Tongue (tissue), 2 donors: ENCODE data around the gene STX12. TPM values are rescaled to one million over a fixed set of nuclear protein-coding genes. Genes with fewer than 3 reads are reported as not detected.
"Not testable (repeated sequence)": the region's sequence is repeated elsewhere in the genome, so short reads cannot be mapped to it uniquely, and the experiment has no call there.

ENCODE experiments used
- DNase-seq: peaks from one replicate; pipeline ENCODE4 v3.0.0-alpha.2; 2015
- total RNA-seq: library from RNA; depleted of rRNA; stranded (reverse); fragments of >200 nt; gene quantifications from one replicate; pipeline ENCODE4 v1.2.3, GENCODE V29; 2014

The STX12 gene
- total RNA-seq, 1 donor from 2014 or later: 45.0 TPM

DNA sequence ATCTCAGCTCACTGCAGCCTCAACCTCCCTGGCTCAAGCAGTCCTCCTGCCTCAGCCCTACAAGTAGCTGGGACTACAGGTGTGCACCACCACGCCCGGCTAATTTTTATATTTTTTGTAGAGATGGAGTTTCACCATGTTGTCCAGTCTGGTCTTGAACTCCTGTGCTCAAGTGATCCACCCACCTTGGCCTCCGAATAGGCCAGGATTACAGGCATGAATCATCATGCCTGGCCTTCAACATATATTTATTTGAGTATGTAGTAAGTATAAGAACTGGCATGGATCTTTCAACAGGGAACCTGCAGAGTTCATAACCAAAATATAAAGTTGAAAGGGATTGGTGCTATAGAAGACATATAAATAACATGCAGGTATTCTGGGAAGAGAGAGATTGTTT, 2.3 kb downstream of the STX12 start:
- not testable (repeated sequence) for DNase-seq

DNA sequence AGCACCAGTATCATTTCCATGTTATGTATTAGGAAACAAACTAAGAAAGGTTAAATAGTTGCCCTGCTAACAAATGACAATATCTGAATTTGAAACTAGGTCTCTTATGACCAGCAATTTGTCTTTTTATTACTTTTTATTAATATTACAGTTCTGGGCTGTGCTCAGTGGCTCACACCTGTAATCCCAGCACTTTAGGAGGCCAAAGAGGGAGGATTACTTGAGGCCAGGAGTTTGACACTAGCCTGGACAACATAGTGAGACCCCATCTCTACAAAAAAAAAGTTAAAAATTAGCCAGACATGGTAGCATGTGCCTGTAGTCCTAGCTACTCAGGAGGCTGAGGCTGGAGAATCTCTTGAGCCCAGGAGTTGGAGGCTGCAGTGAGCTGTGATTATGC, 3.3 kb downstream of the STX12 start:
- not testable (repeated sequence) for DNase-seq

GRCh38 chr1:27778056-27778455, 5.0 kb downstream of the STX12 start:
- no peak for DNase-seq

GRCh38 chr1:27779122-27779521, 6.1 kb downstream of the STX12 start:
- DNase-seq: no peak

DNA sequence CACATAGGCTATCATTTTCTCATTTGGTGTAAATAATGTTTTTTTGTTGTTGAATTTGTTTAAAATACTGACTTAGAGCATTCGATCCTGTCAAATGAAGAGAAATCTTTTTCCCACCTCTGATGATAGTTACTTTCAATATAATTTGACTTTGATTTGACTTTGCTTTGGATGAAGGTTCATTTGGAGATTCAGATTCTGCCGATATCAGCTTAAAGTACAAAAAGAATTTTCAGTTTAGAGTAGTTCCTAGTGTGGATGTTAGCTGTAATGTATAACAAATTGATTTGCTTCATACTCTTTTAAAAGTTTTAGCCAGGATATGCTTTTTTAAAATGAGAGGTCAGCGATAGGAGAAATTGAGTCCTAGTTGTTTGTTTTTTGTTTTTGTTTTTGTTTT, 9.9 kb downstream of the STX12 start:
- DNase-seq: no peak

- no peak for DNase-seq
These were observed 11.7 kb downstream of the STX12 start for GRCh38 chr1:27784700-27785099.

DNA sequence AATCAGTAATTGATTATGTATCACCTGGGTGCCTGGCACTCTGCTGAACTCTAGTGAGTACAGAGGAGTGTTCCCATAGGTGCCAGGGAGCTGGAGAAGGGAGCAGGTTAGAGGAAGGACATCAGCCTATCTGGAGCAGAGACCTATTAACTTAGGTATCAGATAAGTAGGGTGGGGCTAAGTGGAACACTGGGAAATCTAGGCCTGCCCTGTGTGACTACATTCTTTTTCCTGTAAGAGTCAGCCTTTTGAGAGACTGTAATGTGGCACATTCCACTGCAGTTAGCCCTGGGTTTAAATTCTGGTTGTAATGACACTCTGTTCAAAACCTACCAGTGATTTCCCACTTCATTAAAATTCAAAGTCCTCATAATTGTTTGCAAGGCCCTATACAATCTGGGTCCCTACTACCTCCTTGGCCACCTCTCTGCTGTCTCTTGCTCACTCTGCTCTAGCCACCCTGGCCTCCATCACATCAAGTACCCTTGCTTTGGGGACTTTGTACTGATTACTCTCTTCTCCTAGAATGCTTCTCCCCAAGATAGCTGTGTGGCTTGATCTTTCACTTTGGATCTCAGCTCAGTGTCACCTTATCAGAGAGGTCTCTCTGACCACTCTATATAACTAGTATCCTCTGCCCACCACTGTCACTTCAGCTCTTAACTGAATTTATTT, 12.9 kb downstream of the STX12 start:
- no peak for DNase-seq

GRCh38 chr1:27787895-27788294, 14.9 kb downstream of the STX12 start:
- DNase-seq: peak; percentile 8

DNA sequence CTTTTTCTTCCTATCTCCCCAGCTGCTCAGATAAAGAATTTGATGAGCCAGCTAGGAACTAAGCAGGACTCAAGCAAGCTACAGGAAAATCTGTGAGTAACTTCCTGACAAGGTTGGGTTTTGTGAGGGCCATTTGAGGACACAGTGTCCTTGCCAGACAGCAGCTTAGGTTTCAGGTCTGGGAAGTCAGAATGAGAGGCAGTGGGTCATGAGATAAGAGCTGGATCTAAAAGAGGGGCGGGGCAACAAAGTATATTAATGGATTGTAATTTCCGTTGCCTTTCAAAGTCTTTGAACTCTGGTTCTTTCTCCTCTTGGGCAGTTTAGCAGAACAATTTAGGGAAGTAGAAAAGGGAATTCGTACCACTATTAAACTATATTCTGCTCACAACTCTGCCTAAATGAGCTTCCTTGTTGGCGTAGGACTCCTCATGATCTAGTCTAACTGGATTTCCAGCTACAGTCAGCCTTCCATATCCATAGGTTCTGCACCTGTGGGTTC, 16.6 kb downstream of the STX12 start:
- no peak for DNase-seq

- DNase-seq: not testable (repeated sequence)
These were observed 17.3 kb downstream of the STX12 start for GRCh38 chr1:27790270-27790669.

DNA sequence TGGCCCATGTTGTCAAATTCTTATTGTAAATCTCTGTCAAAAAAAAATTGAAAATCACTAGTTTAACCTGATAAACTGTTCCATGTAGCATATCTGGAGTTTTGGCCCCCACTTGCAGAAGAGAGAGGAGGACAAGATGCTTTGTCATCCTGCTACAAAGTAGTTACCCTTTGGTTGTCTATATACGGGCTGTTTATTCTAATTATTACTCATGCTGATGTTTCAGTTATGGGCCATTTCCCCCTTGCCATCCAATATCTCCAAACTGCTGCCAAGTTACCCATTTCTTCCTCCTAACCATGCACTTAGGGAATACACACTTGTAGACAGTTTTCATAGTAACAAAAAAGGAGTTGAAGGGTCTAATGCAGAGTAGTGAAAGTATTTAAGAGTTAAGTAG, 22.6 kb downstream of the STX12 start:
- DNase-seq: no peak

DNA sequence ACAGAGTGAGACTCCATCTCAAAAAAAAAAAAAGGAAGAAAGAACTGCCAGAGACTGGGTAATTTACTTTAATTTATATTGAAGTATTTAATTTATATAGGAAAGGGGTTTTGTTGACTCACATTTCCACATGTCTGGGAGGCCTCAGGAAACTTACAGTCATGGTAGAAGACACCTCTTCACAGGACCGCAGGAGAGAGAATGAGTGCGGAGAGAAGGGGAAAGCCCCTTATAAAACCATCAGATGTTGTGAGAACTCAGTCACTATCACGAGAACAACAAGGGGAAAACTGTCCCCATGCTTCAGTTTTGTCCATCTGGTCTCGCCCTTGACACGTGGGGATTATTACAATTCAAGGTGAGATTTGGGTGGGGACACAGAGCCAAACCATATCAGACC, 31.8 kb downstream of the STX12 start:
- DNase-seq: no peak

- no peak for DNase-seq
These were observed 33.7 kb downstream of the STX12 start for GRCh38 chr1:27806758-27807157.

GRCh38 chr1:27807385-27807784, 34.4 kb downstream of the STX12 start:
- DNase-seq: no peak

GRCh38 chr1:27808131-27808530, 35.1 kb downstream of the STX12 start:
- DNase-seq: not testable (repeated sequence)

DNA sequence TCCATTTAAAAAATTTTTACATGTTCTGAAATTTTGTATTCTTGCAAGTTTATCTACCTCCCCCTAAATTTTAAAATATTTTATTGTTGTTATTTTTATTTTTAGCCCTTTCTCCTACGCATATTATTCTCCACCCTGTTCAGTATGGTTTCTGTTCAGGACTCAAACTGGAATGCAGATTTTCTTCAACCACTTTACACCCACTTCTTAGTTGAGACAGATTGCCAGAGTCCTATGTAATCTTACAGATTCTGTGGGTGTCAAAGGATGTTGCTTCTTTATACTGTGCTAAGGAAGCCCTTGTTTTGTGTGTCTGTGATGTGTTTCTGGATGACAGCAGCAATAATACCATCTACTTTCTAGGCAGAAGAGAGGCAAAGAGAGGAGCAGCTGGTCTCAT, 36.9 kb downstream of the STX12 start:
- no peak for DNase-seq

- DNase-seq: no peak
These were observed 38.9 kb downstream of the STX12 start for GRCh38 chr1:27811741-27812500.

DNA sequence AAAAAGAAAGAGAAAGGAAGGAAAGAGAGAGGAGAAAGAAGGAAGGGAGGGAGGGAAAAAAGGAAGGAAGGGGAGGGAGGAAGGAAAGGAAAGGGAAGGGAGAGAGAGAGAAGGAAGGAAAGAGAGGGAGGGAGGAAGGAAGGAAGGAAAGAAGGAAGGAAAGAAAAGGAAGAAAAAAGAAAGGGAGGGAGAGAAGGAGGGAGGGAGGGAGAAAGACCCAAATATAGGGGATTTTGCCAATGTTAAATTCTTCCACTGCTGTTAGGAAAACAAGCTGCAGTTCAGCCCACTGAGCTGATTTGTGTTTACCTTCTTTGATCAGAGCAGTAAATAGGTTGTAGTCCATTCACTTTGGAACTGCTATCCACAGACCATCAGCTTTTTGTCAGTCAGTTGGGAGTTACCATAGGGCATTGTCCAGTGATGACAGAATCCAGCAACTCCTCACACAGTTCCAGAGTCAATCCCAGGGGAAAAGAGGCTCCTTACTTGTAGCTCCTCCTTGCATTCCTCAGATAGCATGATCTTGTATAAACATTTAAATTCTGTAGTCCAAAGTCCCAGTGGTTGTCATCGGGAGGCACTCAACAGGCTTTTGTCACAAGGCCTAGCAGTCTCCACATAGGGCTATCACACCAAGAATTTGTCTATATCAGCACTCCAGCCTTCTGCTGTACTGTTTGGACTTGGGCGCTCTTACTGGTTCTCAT, 44.1 kb downstream of the STX12 start:
- DNase-seq: peak; percentile 4

DNA sequence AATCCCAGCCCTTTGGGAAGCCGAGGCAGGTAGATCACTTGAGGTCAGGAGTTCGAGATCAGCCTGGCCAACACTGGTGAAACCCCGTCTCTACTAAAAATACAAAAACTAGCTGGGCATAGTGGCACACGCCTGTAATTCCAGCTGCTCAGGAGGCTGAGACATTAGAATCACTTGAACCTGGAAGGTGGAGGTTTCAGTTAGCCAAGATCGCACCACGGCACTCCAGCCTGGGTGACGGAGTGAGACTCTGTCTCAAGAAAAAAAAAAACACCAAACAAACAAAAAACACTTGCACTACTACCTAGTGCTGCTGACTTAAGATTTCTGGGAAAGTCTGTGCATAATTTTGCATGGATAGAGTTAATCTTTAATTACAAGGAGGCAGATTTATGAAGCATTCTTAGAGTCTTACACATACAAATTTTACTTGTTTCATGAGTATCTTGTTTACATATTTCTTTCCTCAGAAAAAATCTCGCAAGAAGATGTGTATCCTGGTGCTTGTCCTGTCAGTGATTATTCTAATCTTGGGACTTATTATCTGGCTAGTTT, 48.8 kb downstream of the STX12 start:
- DNase-seq: no peak

DNA sequence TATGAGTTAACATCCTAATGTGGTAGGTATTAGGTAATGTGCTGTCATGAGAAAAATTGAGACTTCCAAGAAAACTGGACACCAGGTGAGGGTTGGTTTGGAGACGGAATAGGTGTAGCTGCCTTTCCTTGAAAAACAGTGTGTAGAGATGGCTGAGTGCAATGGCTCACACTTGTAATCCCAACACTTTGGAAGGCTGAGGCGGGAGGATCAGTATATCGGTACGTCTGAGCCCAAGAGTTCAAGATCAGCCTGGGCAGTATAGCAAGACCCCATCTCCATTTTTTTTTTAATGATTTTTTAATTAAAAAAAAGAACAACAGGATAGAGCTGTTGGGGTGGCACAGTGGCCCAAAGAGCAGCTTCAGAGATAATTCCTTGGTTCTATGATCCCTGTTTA, 50.8 kb downstream of the STX12 start:
- no peak for DNase-seq

- no peak for DNase-seq
These were observed 51.4 kb downstream of the STX12 start for GRCh38 chr1:27824411-27824810.

DNA sequence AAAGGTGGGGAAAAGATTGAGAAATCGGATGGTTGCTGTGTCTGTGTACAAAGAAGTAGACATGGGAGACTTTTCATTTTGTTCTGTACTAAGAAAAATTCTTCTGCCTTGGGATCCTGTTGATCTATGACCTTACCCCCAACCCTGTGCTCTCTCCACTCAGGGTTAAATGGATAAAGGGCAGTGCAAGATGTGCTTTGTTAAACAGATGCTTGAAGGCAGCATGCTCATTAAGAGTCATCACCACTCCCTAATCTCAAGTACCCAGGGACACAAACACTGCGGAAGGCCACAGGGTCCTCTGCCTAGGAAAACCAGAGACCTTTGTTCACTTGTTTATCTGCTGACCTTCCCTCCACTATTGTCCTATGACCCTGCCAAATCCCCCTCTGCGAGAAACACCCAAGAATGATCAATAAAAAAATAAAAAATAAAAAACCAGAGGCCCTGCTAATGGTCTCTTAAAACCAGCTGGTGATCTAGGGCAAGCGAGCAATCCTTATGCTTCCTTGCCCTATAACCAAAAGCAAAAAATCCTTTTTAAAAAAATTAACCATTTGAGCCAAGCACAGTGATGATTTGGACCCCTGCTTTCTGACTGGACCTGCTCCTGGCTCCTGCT, 56.4 kb downstream of the STX12 start:
- DNase-seq: not testable (repeated sequence)
